ENCODE data around the gene KDM8. TPM values are rescaled to one million over a fixed set of nuclear protein-coding genes. Genes with fewer than 3 reads are reported as not detected.

Gene KDM8
- total RNA-seq, 1 experiment from 2014 or later: 1.2 TPM

DNA sequence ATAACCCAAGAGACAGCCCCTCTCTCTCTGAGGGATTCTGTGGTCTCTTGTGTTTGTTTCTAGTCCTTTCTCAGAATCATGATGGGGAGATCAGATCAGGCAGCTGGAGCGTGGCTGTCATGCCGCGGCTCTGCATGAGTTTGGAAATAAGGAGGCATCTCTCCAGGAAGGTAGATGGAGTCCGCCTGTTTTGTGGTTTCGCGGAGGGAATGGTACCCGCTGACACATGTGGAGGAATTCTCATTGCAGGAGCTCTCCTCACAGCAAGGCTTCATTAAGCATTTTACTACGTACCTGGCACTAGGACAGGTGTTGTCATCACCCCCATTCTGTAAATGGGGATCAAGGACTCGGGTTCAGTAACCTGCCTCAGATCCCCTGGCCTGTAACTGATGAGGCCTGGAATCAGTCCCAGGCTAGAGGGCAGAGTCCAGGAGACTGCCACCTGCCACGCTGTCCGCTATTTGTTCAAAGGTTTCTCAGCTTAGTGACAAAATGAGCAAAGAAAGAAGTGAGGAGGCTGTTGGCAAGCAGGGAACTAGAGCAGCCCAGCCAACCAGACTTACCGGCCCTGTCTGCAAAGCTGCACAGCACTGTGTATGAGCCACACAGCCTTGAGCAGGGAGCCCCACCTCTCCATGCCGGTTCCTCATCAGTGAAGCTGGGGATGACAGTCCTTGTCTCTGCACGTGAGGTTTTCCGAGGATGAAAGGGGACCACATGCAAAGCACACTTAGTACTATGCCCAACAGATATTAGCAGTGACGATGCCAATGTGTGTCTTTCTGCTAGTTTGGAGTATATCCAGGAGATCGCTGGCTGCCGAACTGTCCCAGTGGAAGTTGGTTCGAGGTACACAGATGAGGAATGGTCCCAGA is 11.0 kb downstream of the KDM8 start:
- DNase-seq (ENCODE audit: extremely low read depth, low read depth): no peak

DNA sequence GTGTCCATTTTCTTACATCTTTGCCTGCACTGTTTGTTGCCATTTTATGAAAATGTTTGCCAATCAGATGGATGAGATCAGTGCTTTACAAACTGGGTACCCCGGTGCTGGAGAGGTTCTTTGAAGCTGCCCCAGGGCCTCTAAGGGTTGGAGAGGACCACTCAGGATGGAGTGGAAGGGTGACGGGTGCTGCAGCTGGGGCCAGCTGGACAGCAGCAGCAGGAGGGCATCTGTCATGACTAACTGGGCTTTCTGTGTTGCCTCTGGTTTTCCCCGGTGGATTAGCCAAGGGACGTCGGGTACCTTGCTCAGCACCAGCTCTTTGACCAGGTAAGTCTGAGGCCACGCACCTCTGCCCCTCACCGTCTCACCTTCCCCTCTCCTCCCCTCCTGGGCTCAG is 12.3 kb downstream of the KDM8 start:
- no peak for DNase-seq (ENCODE audit: extremely low read depth, low read depth)

DNA sequence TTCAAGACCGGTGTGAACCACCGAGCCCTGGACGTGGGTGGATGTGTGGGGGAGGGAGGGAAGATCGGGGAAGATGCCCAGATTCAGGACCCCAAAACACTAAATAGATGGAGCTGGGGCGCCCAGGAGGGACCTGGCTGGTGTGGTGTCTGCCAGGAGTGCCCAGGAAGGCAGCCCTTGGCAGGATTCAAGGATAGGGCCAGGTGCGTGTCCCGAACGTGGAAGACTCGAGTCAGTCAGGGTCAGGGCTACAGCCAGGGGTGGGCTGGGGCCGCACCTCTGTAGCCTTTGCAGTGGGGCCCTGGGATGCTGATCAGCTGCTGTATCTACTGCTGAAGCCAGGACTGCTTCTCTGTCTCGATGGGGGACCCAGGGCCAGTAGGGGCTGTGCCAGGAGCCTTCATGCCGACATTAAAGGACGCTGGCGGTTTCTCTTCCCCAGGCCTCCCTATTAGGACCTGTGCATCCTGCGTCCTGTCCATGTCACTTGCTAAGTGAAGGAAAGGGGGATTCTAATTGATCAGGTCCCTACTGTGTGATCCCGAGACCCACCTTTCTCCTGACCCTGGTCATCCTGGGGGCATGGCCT is 13.1 kb downstream of the KDM8 start:
- no peak for DNase-seq (ENCODE audit: extremely low read depth, low read depth)

DNA sequence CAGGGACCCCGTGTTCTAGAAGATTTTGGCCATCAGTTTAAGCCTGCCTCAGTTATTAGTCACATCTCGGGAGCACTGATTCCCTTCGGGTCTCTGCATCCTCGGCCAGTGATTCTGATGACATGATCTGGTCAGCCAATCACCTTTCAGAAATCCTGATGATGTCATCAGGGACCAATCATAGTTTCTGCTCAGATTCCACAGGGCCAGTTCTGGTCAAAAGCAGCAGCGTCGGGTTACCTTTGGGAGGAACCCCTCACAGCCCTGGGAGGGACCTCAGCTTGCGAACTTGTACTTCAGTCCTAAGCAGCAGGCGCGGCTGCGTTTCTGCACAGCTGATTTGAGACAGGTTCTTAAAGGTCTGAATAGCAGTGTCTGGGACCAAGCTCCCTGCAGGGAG is 13.9 kb downstream of the KDM8 start:
- no peak for DNase-seq (ENCODE audit: extremely low read depth, low read depth)

DNA sequence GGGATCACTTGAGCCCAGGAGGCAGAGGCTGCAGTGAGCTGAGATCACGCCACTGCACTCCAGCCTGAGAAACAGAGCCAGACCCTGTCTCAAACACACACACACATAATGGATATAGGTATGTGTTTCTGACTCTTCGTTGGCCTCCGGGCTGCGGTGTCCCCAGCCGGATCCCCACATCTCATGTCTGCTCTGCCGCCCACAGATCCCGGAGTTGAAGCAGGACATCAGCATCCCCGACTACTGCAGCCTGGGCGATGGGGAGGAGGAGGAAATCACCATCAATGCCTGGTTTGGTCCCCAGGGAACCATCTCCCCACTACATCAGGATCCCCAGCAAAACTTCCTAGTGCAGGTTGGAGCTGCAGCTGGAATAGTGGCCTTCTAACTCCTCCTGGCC is 15.4 kb downstream of the KDM8 start:
- DNase-seq (ENCODE audit: extremely low read depth, low read depth): no peak

DNA sequence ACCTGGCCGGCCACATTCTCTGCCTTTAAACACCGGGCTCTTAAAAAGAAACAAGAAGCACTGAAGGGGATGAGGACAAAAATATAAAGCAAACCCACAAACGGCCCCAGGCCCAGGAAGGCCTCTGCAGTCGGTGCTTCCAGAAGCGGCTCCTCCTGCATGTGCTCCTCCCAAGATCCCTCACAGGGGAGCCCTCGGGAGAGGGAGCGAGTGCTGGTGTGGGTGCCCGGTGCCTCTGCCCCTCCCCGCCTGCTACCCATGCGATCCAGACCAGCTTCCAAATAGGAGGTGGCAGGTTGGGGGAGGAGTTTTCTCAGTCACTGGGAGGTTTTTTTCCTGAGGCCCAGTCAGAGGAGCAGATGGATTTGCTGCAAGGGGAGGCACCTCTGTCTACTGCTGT is 15.8 kb downstream of the KDM8 start:
- DNase-seq (ENCODE audit: extremely low read depth, low read depth): no peak

DNA sequence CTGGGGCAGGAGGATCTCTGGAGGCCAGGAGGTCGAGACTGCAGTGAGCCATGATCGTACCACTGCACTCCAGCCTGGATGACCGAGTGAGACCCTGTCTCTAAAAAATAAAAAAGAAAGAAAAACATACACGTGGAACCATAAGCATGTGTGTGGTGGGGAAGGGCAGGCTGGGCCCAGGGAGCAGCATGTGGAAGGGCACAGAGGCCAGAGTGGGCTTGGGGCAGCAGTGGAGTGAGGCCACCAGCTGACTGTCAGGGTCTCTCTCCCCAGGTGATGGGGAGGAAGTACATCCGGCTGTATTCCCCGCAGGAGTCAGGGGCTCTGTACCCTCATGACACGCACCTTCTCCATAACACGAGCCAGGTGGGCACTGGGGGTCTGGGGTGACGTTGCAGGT is 16.8 kb downstream of the KDM8 start:
- DNase-seq (ENCODE audit: extremely low read depth, low read depth): no peak

DNA sequence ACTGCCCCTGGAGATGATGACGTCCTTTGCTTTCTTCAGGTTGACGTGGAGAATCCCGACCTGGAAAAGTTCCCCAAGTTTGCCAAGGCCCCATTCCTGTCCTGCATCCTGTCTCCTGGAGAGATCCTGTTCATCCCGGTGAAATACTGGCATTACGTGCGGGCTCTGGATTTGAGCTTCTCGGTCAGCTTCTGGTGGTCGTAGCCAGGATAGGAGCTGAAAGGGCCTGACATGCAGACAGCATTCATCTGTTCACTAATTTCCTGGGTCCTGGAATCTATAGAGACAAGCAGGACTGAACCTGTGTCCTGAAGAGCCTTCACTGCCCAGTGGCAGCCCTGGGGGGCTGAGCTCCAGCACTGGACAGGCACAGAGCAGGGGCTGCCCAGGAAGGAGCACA is 17.2 kb downstream of the KDM8 start:
- DNase-seq (ENCODE audit: extremely low read depth, low read depth): no peak

DNA sequence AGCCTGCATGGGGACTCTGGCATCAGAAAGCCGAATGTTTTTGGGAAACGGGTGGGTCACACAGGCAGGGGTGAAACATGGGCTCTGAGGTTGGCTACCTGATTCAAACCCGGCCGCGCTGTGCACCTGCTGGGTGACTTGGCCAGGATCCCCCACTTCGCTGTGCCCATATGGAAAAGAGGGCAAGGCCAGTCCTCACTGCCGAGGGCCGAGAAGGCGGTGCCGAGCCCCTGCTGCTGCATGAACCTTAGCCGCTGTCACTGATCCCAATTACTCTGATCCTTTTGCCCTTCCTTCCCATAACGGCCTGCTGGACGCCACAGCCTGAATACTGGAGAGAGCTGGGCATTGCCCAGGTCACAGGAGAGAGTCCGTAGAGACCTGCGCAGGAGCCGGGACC is 17.7 kb downstream of the KDM8 start:
- DNase-seq (ENCODE audit: extremely low read depth, low read depth): no peak

DNA sequence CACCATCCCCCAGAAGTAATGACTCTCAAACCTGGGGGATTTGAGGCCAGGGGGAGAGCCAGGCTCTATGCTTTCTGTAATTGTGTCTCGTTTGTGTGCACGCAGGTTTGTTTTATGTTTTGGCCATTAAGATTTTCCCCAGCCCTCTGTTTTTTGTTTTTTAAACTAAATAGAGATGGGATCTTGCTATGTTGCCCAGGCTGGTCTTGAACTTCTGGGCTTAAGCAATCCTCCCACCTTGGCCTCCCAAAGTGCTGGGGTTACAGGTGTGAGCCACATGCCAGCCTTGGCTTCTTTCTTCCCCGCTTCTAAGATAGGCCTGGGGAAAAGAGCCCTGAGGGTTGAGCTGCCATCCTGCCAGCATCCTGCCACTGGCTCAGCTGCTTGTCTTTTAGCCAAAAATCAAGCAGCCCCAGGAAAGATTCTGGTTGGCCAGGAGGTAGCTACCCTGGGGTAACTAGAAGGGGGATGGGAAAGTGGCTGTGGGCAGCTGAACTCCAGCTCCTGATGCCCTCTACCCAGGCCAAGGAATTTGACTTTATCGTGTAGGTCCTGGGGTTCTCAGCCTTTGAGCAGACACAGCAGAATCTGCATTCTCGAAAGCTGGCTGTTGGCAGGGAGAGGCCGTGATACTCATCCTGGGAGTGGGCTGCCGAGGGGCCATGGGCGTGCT is 18.4 kb downstream of the KDM8 start:
- DNase-seq (ENCODE audit: extremely low read depth, low read depth): no peak

DNA sequence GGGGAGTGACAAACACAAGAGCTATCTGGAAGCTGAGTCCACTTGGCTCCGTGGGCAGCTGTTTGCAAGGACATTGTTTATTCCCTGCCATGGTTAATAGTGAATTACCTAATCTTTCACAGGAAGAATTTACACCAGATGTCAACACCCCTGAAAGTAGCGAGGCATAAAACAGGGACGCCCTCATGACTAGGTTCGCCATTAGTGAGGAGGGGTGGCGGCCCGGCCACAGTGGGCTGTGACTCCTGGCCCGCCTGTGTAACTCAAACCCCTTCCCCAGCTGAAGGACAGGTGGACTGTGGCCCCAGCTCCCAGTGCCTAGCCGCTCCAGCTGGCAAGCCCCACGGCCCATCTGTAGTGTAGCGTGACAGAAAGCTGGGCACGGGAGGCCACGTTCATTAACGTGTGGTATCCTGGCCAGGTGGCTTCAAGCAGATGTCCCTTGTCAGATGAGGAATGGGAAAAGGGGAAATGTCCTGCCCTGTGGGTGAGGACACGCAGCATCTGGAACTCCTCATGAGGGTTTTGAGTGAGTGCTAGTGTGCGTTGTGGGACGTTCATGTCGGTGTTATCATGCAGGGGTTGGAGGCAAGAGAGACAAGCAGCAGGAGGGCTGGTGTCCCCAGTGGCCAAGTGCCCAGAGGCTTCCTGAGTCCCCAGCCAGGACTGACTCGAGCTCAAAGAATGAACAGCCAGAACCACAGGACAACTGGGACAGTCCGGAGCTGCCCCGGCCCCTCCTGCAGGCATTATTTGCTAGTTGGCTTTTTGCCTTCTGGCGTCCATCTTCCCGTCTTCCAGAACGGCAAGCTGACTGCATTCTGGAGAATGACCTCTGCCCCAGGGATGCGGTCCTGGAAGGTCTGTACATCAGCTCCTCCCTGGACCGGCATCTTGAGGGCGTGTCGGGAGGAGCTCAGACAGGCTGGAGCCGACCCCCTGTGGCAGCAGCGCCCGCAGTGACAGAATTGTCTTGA is 19.2 kb downstream of the KDM8 start:
- no peak for DNase-seq (ENCODE audit: extremely low read depth, low read depth)

DNA sequence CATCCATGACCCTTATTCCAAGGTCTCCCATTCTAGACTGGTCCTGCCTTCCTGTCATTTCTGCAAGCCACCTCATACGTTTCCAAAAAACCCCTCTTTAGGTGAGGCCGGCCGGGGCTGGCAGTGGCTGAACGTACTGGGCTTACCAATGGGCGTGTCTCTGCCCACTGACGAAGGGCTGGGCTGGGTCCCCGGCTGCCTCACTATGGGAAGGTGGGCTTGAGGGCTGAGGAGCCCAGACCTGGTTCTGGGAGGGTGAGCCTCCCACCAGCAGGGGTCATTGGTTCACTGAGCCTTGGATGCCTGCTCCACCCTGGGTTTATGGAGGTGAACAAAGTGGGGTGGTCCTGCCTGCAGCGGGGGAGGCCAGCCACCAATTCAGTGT is 19.9 kb downstream of the KDM8 start:
- DNase-seq (ENCODE audit: extremely low read depth, low read depth): no peak

DNA sequence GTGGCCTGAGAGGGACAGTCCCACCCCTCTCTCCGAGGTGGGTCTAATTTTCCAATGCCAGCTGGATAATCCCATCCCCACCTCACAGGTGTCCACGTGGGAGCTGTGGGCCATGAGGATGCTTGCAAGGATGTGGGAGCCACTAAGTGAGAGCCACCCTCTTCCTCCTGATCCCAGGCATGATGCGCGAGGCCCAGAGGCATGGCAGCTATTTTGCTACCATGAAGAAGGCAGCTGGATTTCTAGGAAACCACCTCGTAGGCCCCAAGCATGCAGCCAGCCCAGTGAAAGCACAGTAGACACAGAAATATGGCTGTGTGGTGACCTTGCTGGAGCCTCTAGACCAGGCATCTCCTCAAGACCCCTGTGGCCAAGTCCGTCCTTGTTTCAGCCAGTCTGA is 20.4 kb downstream of the KDM8 start:
- no peak for DNase-seq (ENCODE audit: extremely low read depth, low read depth)

DNA sequence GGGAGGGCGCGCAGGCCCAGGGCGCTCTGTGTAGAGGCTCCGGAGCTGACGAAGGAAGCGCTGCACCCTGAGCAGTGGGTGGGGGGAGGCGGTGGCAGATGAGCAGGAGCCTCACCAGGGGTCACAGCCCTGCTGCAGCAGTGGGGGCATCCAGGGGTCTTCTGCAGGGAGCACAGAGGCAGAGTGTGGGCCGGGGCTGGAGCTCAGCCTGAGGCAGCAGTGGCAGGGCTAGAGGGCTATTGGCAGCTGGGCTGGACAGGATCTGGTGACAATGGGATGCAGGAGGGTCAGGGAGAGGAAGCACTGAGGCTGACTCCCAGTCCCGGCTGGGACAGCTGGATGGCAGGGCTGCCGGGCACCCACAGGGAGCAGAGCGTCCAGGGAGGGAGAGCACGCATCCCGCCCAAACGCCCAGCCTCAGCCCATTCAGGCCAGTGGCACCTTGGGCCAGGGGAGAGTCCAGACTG is 21.0 kb downstream of the KDM8 start:
- DNase-seq (ENCODE audit: extremely low read depth, low read depth): no peak

DNA sequence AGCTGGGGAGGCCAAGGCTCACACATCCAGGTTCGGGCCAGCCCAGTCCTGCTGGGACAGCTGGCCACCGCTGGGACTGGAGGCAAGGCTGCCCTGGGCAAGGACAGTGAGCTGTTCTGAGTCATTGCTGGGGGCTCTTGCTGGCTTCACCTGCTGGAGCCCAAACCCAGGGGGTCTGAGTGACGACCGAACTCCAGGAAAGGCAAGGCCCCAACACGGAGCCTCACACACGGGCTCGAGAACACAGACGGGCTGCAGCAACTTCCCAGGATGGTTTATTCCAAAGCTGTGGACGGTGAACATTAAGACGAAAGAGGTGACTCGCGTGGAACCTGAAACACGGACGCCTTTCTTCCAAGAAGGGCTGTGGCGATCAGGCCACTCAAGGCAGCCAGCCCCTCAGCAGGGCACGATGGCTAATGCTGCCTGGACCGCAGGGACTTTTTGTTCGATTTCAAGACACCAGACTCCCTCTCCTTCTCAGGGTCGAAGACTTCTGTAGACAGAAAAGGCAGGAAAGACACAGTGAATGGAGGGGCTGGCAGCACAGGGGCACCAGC is 21.5 kb downstream of the KDM8 start:
- no peak for DNase-seq (ENCODE audit: extremely low read depth, low read depth)

DNA sequence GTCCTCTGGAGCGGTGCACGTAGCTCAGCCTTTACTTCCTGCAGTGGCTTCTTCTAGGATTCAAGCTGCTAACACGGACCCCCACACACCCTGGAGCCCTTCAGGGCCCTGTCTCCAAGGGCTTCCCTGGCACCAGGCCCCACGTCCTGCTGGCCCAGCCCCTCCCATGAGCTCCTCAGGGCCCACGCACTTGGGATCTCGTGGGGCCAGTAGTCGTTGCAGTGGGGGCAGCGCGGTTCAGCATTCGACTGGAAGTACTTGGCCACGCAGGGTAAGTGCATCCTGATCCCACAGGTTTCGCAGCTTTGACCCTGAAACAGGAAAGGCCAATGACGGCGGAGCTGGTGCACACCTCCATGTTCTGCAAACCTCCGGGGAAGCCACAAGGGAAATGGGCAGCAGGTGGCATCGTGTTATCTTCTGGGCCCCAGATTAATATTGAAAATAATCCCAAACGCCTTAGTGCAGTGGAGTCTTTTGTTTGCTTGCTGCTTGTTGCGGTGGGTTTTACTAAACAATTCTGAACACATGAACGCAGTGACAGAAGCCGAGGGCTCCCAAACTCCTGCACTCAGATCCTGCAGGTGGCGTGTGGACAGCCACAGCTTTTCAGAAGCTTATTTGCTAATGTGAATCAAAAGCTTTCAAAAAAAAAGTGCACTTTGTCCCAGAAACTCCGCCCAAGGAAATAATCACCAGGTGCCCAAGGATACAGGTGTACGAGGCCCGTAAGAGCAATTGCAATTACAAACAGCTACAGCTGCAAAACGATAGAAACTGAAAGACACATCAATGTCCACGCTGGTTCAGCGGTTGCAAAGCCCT is 22.4 kb downstream of the KDM8 start:
- DNase-seq (ENCODE audit: extremely low read depth, low read depth): no peak

DNA sequence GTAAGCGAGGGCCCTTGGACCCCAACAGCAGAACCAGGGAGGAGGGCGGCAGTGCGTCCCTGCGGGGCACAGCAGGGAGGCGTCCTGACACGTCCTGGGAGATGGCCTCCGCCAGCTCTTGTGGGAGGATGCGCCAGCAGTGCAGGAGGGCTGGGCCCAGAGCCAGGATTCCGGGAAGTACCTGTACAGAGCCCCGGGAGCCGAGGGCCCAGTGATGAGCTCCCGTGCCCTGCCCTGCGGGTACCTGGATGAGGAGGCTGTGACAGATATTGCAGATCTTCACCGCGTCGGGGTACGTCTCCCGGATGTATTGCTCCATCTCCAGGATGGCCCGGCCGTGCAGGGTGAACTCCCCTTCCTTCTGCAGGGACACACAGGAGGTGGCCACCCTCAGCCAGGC is 23.1 kb downstream of the KDM8 start:
- no peak for DNase-seq (ENCODE audit: extremely low read depth, low read depth)

DNA sequence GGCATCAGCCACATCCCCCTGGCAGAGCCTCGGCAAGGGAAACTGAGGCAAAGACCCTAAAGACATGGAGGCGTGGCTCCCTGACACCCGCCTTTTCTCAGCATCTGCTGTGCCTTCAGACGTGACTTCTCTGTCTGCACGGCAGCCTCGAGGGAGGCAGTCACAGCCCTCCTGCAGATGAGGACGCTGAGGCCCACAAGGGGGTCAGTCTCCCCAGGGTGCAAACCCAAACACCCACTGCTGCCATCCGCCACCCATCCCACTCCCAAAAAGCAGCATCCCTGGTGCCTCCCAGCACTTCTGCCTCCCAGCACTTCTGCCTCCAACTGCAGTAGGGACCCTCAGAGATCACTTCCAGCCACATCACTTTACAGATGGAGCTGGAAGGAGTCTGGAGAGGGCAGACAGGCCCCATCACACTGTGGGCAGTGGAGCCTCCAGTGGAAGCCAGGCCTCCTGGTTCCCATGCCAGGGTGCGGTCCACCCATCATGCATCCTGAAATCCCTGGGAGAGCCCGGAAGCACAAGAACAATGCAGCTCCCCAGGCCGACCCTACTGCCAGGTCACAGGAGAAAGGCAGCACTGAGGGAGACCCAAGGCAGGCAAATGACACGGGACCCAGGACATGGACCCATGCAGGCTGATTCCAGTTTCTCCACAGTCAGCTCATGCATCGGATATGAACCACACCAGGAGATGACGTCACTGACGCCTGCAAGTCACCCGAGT is 23.8 kb downstream of the KDM8 start:
- DNase-seq (ENCODE audit: extremely low read depth, low read depth): no peak

DNA sequence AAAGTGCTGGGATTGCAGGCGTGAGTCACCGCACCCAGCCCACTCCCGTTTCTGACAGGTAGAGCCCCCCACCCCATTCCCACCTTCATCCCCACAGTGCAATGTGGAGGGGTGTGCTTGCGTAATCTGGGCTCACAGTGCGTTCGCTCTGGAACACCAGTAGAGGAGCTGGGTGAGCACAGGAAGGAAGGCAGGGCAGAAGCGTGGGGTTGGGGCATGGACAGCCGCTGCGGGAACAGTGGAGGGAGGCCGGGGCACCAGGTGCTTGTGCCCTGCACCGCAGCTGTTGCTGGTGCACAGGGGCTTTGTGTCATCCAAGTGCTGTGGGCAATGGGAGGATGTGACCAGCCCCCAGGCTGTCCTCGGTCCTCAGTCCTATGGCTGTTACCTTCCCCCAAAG is 24.7 kb downstream of the KDM8 start:
- no peak for DNase-seq (ENCODE audit: extremely low read depth, low read depth)
